K562 (cell line): ENCODE results near the gene ADTRP. TPM values are rescaled to one million over a fixed set of nuclear protein-coding genes. Genes with fewer than 3 reads are reported as not detected.

Experiments used
- CHAMP1 ChIP-seq: fragments of 450-650 bp; IDR thresholded peaks from 2 replicates; pipeline ENCODE4 v1.6.1; 2016; ENCODE audit warnings: mild to moderate bottlenecking
- ERF ChIP-seq: fragments of 450-650 bp; formaldehyde crosslinking; IDR thresholded peaks from 2 replicates; pipeline ENCODE4 v1.4.0; 2020; ENCODE audit warnings: mild to moderate bottlenecking, mixed read lengths
- GMEB1 ChIP-seq: fragments of 250-450 bp; sonication (Bioruptor Pico); IDR thresholded peaks from 2 replicates; pipeline ENCODE4 v1.4.0; 2020; ENCODE audit warnings: mild to moderate bottlenecking
- HLTF ChIP-seq: fragments of 450-650 bp; IDR thresholded peaks from 2 replicates; pipeline ENCODE4 v1.6.1; 2016
- SP2 ChIP-seq: IDR thresholded peaks from 2 replicates; pipeline ENCODE4 v1.6.1; 2011; ENCODE audit warnings: mild to moderate bottlenecking, low read depth, low read length, moderate library complexity; ENCODE audit not compliant: poor library complexity, severe bottlenecking; ENCODE audit errors: extremely low read depth
- TRIM24 ChIP-seq, 2 experiments: fragments of 450-650 bp; IDR thresholded peaks; 2 replicates each; pipeline ENCODE4 v1.6.1; 2016
- TRIM28 ChIP-seq: fragments of 450-650 bp; IDR thresholded peaks from 2 replicates; pipeline ENCODE4 v1.6.1; 2017
- ZNF280A ChIP-seq: fragments of 450-650 bp; IDR thresholded peaks from 2 replicates; pipeline ENCODE4 v1.6.1; 2018; ENCODE audit warnings: mild to moderate bottlenecking, low read depth; ENCODE audit not compliant: partially characterized antibody
- ZNF280B ChIP-seq: fragments of 250-450 bp; sonication (Bioruptor Pico); IDR thresholded peaks from 2 replicates; pipeline ENCODE4 v1.5.1; 2021; ENCODE audit warnings: mild to moderate bottlenecking
- polyA plus RNA-seq, 8 experiments: library from polyadenylated mRNA; depleted of rRNA in 4 of 8; stranded (reverse) in 5 of 8; unstranded in 3 of 8; fragments of >200 nt; fragmentation: Nextera tagmentation in 2 of 8; fragmentation: Illumina TruSeq in 1 of 8; extraction: Ambion mirVana in 2 of 8; extraction: Trizol in 1 of 8; gene quantifications; 2 replicates each; pipeline versions ENCODE4 v1.2.1 to v1.2.3, GENCODE V29; 2011 to 2014; ENCODE audit warnings: inconsistent platforms in 1 of 8, missing spikeins in 1 of 8
- total RNA-seq, 7 experiments: library from RNA; depleted of rRNA in 6 of 7; stranded (reverse); fragments of >200 nt in 6 of 7; fragmentation: Illumina TruSeq in 2 of 7; extraction: Trizol in 2 of 7; gene quantifications; 2 replicates each; pipeline versions ENCODE4 v1.2.1 to v1.2.3, GENCODE V29; 2011 to 2021; ENCODE audit warnings: low replicate concordance in 1 of 7

ADTRP gene
- total and polyA plus RNA-seq, 9 of the 15 experiments (the other 6 are each of a cell fraction or from before 2014, with no cell fraction given), result 7.4 to 24.0 (median 13.6) TPM

- 0 out of 2 replicates have a peak, but pooled peaks have one; percentile 20 for TF ChIP-seq CHAMP1
- peak; percentile 89; the same call in 1 of the 2 replicates for TF ChIP-seq TRIM28
- peak; percentile 71 for TF ChIP-seq ZNF280A
- TF ChIP-seq HLTF, result 0 out of 2 replicates have a peak, but pooled peaks have one; percentile 68
- peak; percentile 78; the same call in 1 of the 2 replicates for TF ChIP-seq ZNF280B
- TF ChIP-seq SP2, result no peak
- peak; percentile 30 to 51; a peak in 3 of 4 replicates for TF ChIP-seq TRIM24 (IDR thresholded peaks at IDR 0.05)
- TF ChIP-seq ERF (CRISPR knock-in tag), result no peak
- no peak for TF ChIP-seq GMEB1 (CRISPR knock-in tag)
Observed at GRCh38 chr6:11793277-11793676, 14.7 kb upstream of the ADTRP start (continued).
